DOHH2 (cell line): Measurements from ENCODE around the gene TEDC2.

Experiments
- EZH2phosphoT487 ChIP-seq: fragments of 200-600 bp; sonication (generic); IDR thresholded peaks from 2 replicates; pipeline ENCODE4 v1.6.1; 2017; ENCODE audit warnings: borderline replicate concordance, mild to moderate bottlenecking, antibody characterized with exemption, low read length, moderate library complexity, mixed read lengths
- TF ChIP-seq, protein P1 (sequence below): fragments of 200-600 bp; sonication (generic); IDR thresholded peaks from one replicate; pipeline ENCODE4 v1.5.1; 2014; ENCODE audit warnings: antibody characterized with exemption, mild to moderate bottlenecking, low read depth, low read length; ENCODE audit not compliant: poor library complexity, severe bottlenecking

DNA sequence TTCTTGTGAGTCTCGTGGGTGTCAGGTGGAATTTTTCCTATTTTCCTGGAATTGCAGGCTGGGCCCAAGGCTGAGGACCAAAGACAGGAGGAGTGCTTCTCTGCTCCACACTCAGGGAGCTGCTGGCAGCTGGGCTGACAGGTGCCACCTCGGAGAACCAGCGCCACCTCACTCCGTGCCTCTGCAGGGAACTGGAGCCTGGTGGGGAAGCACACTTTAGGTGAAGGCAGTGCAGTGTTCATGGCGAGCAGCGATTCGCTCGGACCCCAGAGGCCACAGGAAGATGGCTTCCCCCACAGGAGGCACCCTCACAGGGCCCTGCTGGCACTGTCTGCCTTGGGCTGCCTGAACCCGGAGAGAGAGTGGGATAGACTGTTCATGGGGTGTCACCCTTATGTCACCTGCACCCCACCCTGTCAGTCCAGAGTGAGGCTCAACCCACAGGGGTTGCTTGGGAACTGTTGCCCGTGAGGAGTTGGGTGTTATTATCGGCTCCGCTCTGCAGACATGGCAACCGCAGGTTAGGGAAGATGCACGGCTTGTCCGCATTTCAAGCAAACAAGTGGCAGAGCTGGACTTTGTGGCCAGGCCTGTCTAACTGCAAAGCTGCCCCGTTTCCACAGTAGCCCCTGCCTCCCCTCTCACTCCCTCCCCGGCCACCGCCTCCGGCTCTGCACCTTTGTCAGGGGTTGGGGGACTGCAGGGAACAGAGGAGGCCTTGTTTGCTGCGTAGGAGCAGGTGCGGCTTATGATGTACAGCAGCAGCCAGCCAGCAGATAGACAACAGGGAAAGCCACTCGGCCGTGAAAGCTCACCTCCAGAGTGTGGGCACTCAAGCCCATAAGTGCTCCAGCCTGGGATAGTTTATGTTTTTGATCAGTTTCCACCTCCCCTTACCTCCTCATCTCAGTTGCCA lies 30.5 kb downstream of the TEDC2 start:
- TF ChIP-seq, protein P1, sequence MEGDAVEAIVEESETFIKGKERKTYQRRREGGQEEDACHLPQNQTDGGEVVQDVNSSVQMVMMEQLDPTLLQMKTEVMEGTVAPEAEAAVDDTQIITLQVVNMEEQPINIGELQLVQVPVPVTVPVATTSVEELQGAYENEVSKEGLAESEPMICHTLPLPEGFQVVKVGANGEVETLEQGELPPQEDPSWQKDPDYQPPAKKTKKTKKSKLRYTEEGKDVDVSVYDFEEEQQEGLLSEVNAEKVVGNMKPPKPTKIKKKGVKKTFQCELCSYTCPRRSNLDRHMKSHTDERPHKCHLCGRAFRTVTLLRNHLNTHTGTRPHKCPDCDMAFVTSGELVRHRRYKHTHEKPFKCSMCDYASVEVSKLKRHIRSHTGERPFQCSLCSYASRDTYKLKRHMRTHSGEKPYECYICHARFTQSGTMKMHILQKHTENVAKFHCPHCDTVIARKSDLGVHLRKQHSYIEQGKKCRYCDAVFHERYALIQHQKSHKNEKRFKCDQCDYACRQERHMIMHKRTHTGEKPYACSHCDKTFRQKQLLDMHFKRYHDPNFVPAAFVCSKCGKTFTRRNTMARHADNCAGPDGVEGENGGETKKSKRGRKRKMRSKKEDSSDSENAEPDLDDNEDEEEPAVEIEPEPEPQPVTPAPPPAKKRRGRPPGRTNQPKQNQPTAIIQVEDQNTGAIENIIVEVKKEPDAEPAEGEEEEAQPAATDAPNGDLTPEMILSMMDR, result no peak
- no peak for TF ChIP-seq EZH2phosphoT487
